Kidney epithelial cell (primary cell): ENCODE data around the gene CHST12. TPM values are rescaled to one million over a fixed set of nuclear protein-coding genes. Genes with fewer than 3 reads are reported as not detected.

Experiments
- DNase-seq: peaks from one replicate; pipeline ENCODE4 v3.0.0-alpha.2; 2010; ENCODE audit warnings: low read depth
- H3K27me3 ChIP-seq: 2 replicates; pipeline ENCODE4 v1.6.0; 2011; ENCODE audit warnings: low read length; ENCODE audit not compliant: control insufficient read depth, insufficient read depth
- H3K36me3 ChIP-seq: 2 replicates; pipeline ENCODE4 v1.5.1; 2011; ENCODE audit warnings: low read length; ENCODE audit not compliant: control insufficient read depth, insufficient read depth
- H3K4me3 ChIP-seq: 2 replicates; pipeline ENCODE4 v1.5.1; 2011; ENCODE audit warnings: low read depth, mild to moderate bottlenecking, control low read depth, low read length
- CTCF ChIP-seq: IDR thresholded peaks from 2 replicates; pipeline ENCODE4 v1.5.1; 2011; ENCODE audit warnings: mild to moderate bottlenecking, moderate library complexity, low read length, control low read depth, inconsistent platforms; ENCODE audit not compliant: insufficient read depth, poor library complexity, severe bottlenecking
- total RNA-seq: library from RNA; depleted of rRNA; stranded (reverse); fragments of >200 nt; gene quantifications from 2 replicates; pipeline ENCODE4 v1.2.3, GENCODE V29; 2015

The CHST12 gene
- total RNA-seq, 1 donor from 2014 or later: 11.6 TPM

- no peak for TF ChIP-seq CTCF
Measured at GRCh38 chr7:2432910-2433712, 29.7 kb downstream of the CHST12 start.

GRCh38 chr7:2433713-2434550, 30.5 kb downstream of the CHST12 start:
- H3K36me3 ChIP-seq: no peaks in the 10 kb centered on the region
- no peaks in the 10 kb centered on the region for H3K27me3 ChIP-seq
- no peak for DNase-seq
- no peak overlapping the region for H3K4me3 ChIP-seq
- no peak for TF ChIP-seq CTCF

More at GRCh38 chr7:2432910-2433712, 29.7 kb downstream of the CHST12 start:
- H3K27me3 ChIP-seq: no peaks in the 10 kb centered on the region
- H3K4me3 ChIP-seq: no peak overlapping the region
- no peaks in the 10 kb centered on the region for H3K36me3 ChIP-seq
- DNase-seq: no peak

- Histone ChIP-seq H3K36me3 (no peaks in the 10 kb centered on the region), H3K27me3 (no peaks in the 10 kb centered on the region), H3K4me3 (no peak overlapping the region)
- no peak for DNase-seq
- TF ChIP-seq CTCF: no peak
Measured at GRCh38 chr7:2435146-2435545, 31.7 kb downstream of the CHST12 start.

DNA sequence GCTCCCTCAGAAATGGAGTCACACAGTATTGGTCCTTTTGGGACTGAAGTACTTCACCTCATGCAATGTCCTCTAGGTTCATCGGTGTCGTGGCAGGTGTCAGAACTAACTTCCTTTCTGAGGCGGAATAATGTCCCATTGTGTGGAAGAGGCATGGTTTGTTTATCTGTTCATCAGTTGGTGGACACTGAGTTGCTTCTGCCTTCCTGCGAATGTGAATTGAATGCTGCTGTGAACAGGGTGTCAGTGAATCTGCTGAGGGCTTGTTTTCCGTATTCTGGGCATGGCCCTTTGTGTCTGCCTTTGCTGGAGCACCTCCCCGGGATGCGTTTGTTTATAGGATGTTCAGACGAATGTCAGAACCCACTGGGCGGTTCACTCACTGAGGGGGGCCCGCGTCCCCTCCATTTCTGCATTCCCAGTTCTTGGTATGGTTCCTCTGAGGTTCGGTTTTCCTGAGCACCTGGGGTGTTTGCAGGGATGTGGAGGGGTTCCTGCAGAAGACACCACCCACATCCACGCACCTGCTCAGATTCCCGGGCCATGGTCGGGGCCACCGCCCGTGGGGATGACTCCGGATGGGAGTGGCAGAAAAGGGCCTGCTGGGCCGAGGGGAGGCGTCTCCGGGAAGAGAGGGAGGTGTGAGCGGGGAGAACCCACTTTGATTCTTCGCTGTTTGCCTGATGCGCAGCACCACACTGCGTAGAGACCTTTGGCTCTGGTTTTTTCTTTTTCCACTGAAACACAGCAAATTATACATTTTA, 33.1 kb downstream of the CHST12 start:
- H3K4me3 ChIP-seq: no peak overlapping the region
- H3K27me3 ChIP-seq: no peaks in the 10 kb centered on the region
- no peaks in the 10 kb centered on the region for H3K36me3 ChIP-seq
- no peak for TF ChIP-seq CTCF
- no peak for DNase-seq

GRCh38 chr7:2437136-2437535, 33.7 kb downstream of the CHST12 start:
- Histone ChIP-seq H3K4me3 (no peak overlapping the region), H3K27me3 (no peaks in the 10 kb centered on the region), H3K36me3 (no peaks in the 10 kb centered on the region)
- TF ChIP-seq CTCF: no peak
- no peak for DNase-seq
